GM12891 (cell line): ENCODE measurements around the gene CNRIP1.

Source experiments
- POLR2A ChIP-seq: IDR thresholded peaks from 2 replicates; pipeline ENCODE4 v1.6.1; 2011; ENCODE audit warnings: low read depth, low read length, control low read depth
- POLR2AphosphoS5 ChIP-seq: IDR thresholded peaks from 2 replicates; pipeline ENCODE4 v1.6.1; 2011; ENCODE audit warnings: low read depth, low read length, control low read depth

- TF ChIP-seq POLR2AphosphoS5 = no peak
- no peak for TF ChIP-seq POLR2A
Observed at GRCh38 chr2:68340226-68341061, 20.7 kb upstream of the CNRIP1 start.
